C4-2B (cell line): ENCODE data around the gene NRTN.
A peak's percentile ranks its signal among the peaks of the same experiment; 100 is the strongest.

ENCODE experiments used
- H3K27ac ChIP-seq: fragments of 450-650 bp; 2 replicates; pipeline ENCODE4 v1.5.1; 2017
- ZFX ChIP-seq: fragments of 450-650 bp; IDR thresholded peaks from 2 replicates; pipeline ENCODE4 v1.6.1; 2017
- TF ChIP-seq, protein P1 (sequence below): fragments of 450-650 bp; conservative IDR thresholded peaks from 2 replicates; pipeline ENCODE4 v1.5.1; 2017; ENCODE audit warnings: mild to moderate bottlenecking

Gene NRTN

DNA sequence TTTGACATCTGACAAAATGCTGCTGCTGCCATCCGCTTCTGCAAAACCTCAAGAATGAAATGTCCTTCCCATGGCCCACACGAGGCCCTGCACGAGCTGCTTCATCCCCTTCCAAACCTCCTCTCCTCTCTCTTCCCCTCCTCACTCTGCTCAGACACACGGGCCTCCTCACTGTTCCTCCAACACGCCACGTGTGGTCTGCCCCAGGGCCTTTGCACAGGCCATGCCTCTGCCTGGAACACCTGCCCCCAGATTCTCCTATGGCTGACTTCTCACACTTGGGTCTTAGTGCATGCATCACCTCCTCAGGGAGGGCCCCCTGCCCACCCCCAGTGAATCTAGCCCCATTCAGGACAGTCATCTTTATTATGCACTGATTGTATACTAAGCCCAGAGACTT, 15.9 kb downstream of the NRTN start:
- TF ChIP-seq, protein P1, sequence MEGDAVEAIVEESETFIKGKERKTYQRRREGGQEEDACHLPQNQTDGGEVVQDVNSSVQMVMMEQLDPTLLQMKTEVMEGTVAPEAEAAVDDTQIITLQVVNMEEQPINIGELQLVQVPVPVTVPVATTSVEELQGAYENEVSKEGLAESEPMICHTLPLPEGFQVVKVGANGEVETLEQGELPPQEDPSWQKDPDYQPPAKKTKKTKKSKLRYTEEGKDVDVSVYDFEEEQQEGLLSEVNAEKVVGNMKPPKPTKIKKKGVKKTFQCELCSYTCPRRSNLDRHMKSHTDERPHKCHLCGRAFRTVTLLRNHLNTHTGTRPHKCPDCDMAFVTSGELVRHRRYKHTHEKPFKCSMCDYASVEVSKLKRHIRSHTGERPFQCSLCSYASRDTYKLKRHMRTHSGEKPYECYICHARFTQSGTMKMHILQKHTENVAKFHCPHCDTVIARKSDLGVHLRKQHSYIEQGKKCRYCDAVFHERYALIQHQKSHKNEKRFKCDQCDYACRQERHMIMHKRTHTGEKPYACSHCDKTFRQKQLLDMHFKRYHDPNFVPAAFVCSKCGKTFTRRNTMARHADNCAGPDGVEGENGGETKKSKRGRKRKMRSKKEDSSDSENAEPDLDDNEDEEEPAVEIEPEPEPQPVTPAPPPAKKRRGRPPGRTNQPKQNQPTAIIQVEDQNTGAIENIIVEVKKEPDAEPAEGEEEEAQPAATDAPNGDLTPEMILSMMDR: no peak
- no peak for TF ChIP-seq ZFX
- no peak overlapping the region for H3K27ac ChIP-seq

DNA sequence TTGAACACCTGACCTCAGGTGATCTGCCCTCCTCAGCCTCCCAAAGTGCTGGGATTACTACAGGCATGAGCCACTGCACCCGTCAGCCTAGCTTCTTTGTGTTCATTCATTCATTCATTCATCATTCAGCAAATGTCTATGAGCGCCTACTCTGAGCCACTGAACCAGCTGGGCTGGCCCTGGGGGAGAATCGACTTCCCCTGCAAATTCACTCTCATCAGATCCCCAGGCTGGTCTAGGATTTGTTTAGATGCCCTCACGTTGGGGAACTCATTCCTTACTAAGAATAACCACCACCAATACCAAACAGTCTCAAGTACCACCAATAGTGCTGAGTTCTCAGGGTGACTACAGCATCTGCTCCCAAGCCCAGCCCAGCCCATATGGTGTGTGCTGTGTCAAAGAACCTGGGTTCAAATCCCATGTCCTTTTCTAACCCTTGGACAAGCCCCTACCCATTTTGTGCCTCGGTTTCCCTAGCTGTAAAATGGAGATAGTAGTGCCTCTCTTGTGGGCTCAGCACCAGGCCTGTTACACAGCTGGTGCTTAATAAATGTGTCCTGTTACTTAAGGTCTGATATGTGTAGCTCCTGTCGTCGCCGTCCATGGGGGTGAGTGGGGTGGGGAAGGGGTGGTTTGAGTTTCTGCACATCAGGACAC, 16.8 kb downstream of the NRTN start:
- no peak overlapping the region for H3K27ac ChIP-seq
- TF ChIP-seq, protein P1: no peak
- TF ChIP-seq ZFX: no peak

DNA sequence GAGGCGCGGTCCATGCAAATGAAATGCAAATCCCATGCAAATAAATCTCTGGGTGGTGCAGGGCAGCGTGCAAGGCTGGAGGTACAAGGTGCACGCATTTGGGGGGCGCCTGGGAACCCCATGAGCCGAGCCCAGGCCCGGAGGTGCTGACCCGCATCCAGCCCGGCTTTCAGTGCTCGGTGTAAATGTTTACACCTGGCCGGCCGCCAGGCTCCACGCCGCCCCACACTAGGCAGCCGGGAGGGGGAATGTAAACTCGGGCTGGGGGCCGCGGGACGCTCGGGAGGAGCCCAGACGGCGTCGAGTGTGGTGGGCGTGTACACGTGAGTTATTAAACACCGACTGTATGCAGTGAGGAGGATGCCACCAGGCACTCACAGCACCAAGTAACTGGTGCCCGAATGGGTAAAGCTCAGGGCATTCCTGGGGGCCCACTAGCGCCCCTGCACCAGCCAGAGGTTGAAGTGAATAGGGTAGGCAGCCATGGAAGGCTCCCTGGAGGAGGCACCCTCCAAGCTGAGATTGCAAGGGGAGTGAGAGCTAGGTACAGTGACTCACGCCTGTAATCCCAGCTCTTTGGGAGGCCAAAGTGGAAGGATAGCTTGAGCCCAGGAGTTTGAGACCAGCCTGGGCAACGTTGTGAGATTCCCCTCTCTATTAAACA, 17.4 kb downstream of the NRTN start:
- H3K27ac ChIP-seq: no peak overlapping the region
- TF ChIP-seq, protein P1: no peak
- TF ChIP-seq ZFX: no peak

DNA sequence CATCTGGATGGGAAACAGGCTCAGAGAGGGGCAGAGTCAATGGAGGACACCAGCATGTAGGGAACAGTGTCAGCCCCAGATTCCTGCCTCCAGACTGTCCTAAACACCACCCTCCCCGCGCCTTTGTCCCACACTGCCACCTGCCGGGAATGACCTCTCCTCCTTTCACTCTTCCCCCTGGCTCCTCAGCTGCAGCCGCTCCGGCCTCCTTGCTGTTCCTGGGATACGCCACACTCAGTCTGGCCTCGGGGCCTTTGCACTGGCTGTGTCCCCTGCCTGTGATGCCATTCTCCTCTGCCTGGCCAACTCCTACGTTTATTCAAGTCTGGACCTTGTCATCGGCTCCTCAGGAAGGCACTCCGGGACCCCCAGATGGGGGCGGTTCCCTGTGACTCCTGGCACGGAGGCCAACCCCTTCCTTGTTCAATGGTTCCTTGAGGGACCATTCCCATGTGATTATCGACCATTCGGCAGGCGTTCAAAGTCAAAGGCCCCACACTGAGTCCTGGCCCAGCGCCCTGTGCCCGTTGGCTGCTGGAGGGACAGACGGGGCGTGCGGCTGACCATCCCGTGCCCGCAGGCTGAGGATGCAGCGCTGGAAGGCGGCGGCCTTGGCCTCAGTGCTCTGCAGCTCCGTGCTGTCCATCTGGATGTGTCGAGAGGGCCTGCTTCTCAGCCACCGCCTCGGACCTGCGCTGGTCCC, 18.9 kb downstream of the NRTN start:
- H3K27ac ChIP-seq: no peak overlapping the region
- TF ChIP-seq, protein P1: peak; percentile 84
- no peak for TF ChIP-seq ZFX

DNA sequence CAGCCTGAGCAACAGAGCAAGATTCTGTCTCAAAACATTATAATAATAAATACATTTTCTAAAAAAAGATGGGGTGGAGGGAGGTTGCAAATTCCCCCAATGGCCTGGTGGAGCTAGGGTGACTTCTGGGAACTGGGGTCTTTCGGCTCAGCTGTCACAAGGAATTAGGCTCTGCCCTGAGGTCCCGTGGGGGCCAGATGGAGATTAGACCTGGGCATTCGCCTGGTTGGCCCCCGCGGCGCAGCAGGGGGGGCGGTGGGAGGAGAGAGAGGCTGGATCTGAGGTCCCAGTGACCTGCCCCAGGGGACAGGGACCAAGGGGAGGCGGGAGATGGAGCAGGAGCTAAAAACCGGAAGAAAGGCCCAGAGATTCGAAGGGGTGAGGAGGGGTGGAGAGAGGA, 19.9 kb downstream of the NRTN start:
- no peak overlapping the region for H3K27ac ChIP-seq
- TF ChIP-seq, protein P1: no peak
- TF ChIP-seq ZFX: no peak

DNA sequence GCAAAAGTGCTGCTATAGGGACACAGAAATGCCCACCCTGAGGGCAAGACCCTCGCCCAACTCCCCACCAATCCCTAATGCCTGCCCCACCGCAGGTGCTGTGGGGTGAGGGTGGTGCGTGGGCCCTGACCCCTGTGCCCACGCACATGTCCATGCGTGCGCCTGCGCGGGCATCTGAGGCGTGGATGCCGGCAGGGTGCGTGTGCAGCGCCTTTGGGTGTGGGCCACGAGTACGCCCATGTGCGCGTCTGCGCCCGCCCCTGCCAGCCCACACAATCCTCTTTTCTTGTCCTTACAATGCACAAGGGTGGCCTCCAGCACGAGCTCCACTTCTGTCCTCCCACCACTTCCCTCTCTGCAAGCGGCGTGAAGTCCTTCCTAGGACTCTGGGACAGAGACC, 20.3 kb downstream of the NRTN start:
- TF ChIP-seq, protein P1: no peak
- no peak for TF ChIP-seq ZFX
- no peak overlapping the region for H3K27ac ChIP-seq
